ENCODE results near the gene GALR2.

DNA sequence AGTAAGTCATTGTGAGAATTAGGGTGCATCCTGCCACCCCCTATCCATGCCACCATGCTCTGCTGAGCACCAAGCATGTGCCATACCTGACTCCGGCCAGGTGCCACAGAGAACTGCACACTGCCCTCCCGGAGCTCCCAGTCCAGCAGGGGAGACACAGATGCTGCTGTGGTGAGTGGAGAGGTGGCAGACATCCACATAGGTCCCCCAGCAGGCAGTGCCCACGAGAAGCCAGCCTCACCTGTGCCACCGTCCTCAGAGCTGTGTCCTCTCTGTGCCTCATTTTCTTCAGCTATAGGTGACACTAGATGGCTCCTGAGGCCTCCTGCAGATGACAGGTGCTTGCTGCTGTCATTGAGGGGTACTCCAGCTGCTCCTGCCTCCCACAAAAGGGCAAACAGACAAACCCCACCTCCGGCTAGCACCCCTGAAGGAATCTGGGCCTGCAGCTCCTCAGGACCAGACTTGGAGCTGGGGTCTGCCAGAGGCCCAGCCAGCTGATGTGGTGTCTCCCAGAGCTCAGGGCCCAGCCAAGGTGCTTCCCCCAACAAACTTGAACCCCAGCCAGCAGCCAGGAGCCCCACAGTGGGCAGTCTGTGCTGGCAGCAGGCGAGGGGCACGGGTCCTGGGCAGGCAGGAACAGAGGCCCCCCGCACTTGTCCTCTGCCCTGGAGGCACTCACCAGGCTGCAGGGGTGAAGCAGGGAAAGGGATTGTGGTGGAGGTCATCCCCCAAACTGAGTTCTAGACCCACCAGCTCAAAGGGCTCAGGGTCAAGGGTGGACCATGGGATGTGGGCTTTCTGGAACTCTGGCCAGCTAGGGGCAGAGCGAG is 49.4 kb downstream of the GALR2 start:
- TF ChIP-seq FOXM1 (IDR thresholded peaks at IDR 0.05; ENCODE audit: borderline replicate concordance) = no peak
- TF ChIP-seq, protein P1, sequence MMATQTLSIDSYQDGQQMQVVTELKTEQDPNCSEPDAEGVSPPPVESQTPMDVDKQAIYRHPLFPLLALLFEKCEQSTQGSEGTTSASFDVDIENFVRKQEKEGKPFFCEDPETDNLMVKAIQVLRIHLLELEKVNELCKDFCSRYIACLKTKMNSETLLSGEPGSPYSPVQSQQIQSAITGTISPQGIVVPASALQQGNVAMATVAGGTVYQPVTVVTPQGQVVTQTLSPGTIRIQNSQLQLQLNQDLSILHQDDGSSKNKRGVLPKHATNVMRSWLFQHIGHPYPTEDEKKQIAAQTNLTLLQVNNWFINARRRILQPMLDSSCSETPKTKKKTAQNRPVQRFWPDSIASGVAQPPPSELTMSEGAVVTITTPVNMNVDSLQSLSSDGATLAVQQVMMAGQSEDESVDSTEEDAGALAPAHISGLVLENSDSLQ (IDR thresholded peaks at IDR 0.05) = no peak
- TF ChIP-seq FOXK2 (IDR thresholded peaks at IDR 0.05) = no peak
- no peak for TF ChIP-seq ARNT (IDR thresholded peaks at IDR 0.05)
- TF ChIP-seq NFRKB (IDR thresholded peaks at IDR 0.05) = no peak
- no peak for TF ChIP-seq SP1 (IDR thresholded peaks at IDR 0.05)
- no peak for TF ChIP-seq ELF4 (IDR thresholded peaks at IDR 0.05)
- TF ChIP-seq L3MBTL2 (conservative IDR thresholded peaks at IDR 0.05) = no peak
- TF ChIP-seq TARDBP (IDR thresholded peaks at IDR 0.05) = no peak
- no peak for TF ChIP-seq SUZ12 (IDR thresholded peaks at IDR 0.05)
- no peak for TF ChIP-seq BHLHE40 (IDR thresholded peaks at IDR 0.05; ENCODE audit: borderline replicate concordance)
- TF ChIP-seq HDGF (IDR thresholded peaks at IDR 0.05; ENCODE audit: borderline replicate concordance) = no peak
- no peak for TF ChIP-seq ZNF384 (IDR thresholded peaks at IDR 0.05)
- TF ChIP-seq FOXA1 (IDR thresholded peaks at IDR 0.05) = no peak

Measured in HEK293T (cell line).